GM23338 (cell line): ENCODE measurements around the gene BTBD1. TPM values are rescaled to one million over a fixed set of nuclear protein-coding genes. Genes with fewer than 3 reads are reported as not detected.
A peak's percentile ranks its signal among the peaks of the same experiment; 100 is the strongest.

ENCODE experiments used
- ATAC-seq: fragments of 200-7000 bp; cut with Tn5 transposase; 3 replicates; pipeline ENCODE4 v1.9.1; 2020
- DNase-seq: peaks from one replicate; pipeline ENCODE4 v3.0.0-alpha.2; 2015; ENCODE audit warnings: low spot score
- H2AFZ ChIP-seq: fragments of 200-600 bp; sonication (generic); 2 replicates; pipeline ENCODE4 v1.8.0; 2016; ENCODE audit warnings: antibody characterized with exemption, mild to moderate bottlenecking, moderate library complexity
- H3F3A ChIP-seq: fragments of 200-600 bp; sonication (generic); replicated peaks from 2 replicates; pipeline ENCODE4 v1.8.0; 2017; ENCODE audit warnings: antibody characterized with exemption, mixed run types, low read depth
- H3K27ac ChIP-seq: fragments of 200-600 bp; sonication (generic); 2 replicates; pipeline ENCODE4 v1.6.1; 2016; ENCODE audit warnings: low read depth
- H3K27me3 ChIP-seq: fragments of 200-600 bp; sonication (generic); 2 replicates; pipeline ENCODE4 v1.8.0; 2016; ENCODE audit warnings: mild to moderate bottlenecking, mixed run types, moderate library complexity; ENCODE audit not compliant: insufficient read depth
- H3K36me3 ChIP-seq: fragments of 200-600 bp; sonication (generic); 2 replicates; pipeline ENCODE4 v1.8.0; 2016; ENCODE audit warnings: mild to moderate bottlenecking; ENCODE audit not compliant: insufficient read depth
- H3K4me1 ChIP-seq: fragments of 200-600 bp; sonication (generic); 2 replicates; pipeline ENCODE4 v1.8.0; 2016; ENCODE audit warnings: mild to moderate bottlenecking, moderate library complexity; ENCODE audit not compliant: insufficient read depth
- H3K4me2 ChIP-seq: fragments of 200-600 bp; sonication (generic); 2 replicates; pipeline ENCODE4 v1.7.1; 2017; ENCODE audit warnings: mixed run types
- H3K4me3 ChIP-seq: fragments of 200-600 bp; sonication (generic); 2 replicates; pipeline ENCODE4 v1.6.1; 2016; ENCODE audit warnings: mixed run types
- H3K79me2 ChIP-seq: fragments of 200-600 bp; sonication (generic); replicated peaks from 2 replicates; pipeline ENCODE4 v1.8.0; 2017; ENCODE audit warnings: mild to moderate bottlenecking; ENCODE audit not compliant: insufficient read depth
- H3K9me2 ChIP-seq: fragments of 200-600 bp; sonication (generic); 2 replicates; pipeline ENCODE4 v1.8.0; 2017; ENCODE audit not compliant: insufficient read depth
- H4K20me1 ChIP-seq: fragments of 200-600 bp; sonication (generic); replicated peaks from 2 replicates; pipeline ENCODE4 v1.8.0; 2017; ENCODE audit warnings: mild to moderate bottlenecking; ENCODE audit not compliant: insufficient read depth
- H3K27ac Mint-ChIP-seq: 2 replicates; pipeline ENCODE4 v1.8.0; 2020; ENCODE audit warnings: inconsistent platforms, mild to moderate bottlenecking, moderate library complexity, mixed read lengths
- H3K27me3 Mint-ChIP-seq: 3 replicates; pipeline ENCODE4 v1.8.0; 2022; ENCODE audit warnings: low read depth, mild to moderate bottlenecking, moderate library complexity, mixed read lengths, inconsistent platforms; ENCODE audit not compliant: insufficient read depth, poor library complexity
- H3K36me3 Mint-ChIP-seq: 3 replicates; pipeline ENCODE4 v1.8.0; 2021; ENCODE audit warnings: low read depth, mild to moderate bottlenecking, inconsistent platforms, moderate library complexity, mixed read lengths
- H3K4me1 Mint-ChIP-seq: 3 replicates; pipeline ENCODE4 v1.8.0; 2020; ENCODE audit warnings: mild to moderate bottlenecking, inconsistent platforms, mixed read lengths
- H3K4me3 Mint-ChIP-seq: 3 replicates; pipeline ENCODE4 v1.8.0; 2021; ENCODE audit warnings: moderate library complexity, mild to moderate bottlenecking, inconsistent platforms, mixed read lengths
- H3K9me3 Mint-ChIP-seq: 3 replicates; pipeline ENCODE4 v1.8.0; 2020; ENCODE audit warnings: moderate library complexity, mild to moderate bottlenecking, inconsistent platforms, mixed read lengths
- CTCF ChIP-seq, 2 experiments: fragments of 200-600 bp in 1 of 2; sonication (generic) in 1 of 2; conservative IDR thresholded peaks; 2 replicates each; pipeline versions ENCODE4 v1.5.1 to v1.6.1; 2016 to 2017; ENCODE audit warnings: antibody characterized with exemption in 2 of 2, low read depth in 2 of 2, mild to moderate bottlenecking in 2 of 2, moderate library complexity in 1 of 2
- ETS1 ChIP-seq: IDR thresholded peaks from 2 replicates; pipeline ENCODE4 v1.6.1; 2016; ENCODE audit warnings: antibody characterized with exemption
- EZH2 ChIP-seq: fragments of 200-600 bp; sonication (generic); IDR thresholded peaks from one replicate; pipeline ENCODE4 v1.8.0; 2017; ENCODE audit warnings: antibody characterized with exemption, mild to moderate bottlenecking, low read depth; ENCODE audit not compliant: unreplicated experiment
- EZH2phosphoT487 ChIP-seq: fragments of 200-600 bp; sonication (generic); IDR thresholded peaks from one replicate; pipeline ENCODE4 v1.8.1; 2018; ENCODE audit warnings: antibody characterized with exemption; ENCODE audit not compliant: unreplicated experiment
- JUNB ChIP-seq: IDR thresholded peaks from one replicate; pipeline ENCODE4 v1.6.1; 2016; ENCODE audit warnings: antibody characterized with exemption; ENCODE audit not compliant: unreplicated experiment
- POLR2AphosphoS5 ChIP-seq: IDR thresholded peaks from 2 replicates; pipeline ENCODE4 v1.6.1; 2016; ENCODE audit warnings: antibody characterized with exemption, low read depth
- STAT1 ChIP-seq: IDR thresholded peaks from one replicate; pipeline ENCODE4 v1.6.1; 2016; ENCODE audit warnings: antibody characterized with exemption; ENCODE audit not compliant: unreplicated experiment
- ZNF114 ChIP-seq: fragments of 250-450 bp; sonication (Bioruptor Pico); IDR thresholded peaks from 2 replicates; pipeline ENCODE4 v1.5.0; 2020; ENCODE audit warnings: mild to moderate bottlenecking, moderate library complexity
- ZNF331 ChIP-seq: fragments of 250-450 bp; sonication (Bioruptor Pico); IDR thresholded peaks from 2 replicates; pipeline ENCODE4 v1.5.0; 2020; ENCODE audit warnings: low read depth, mild to moderate bottlenecking, moderate library complexity
- polyA plus RNA-seq: library from polyadenylated mRNA; unstranded; fragments of >200 nt; fragmentation: Nextera tagmentation; extraction: Ambion mirVana; gene quantifications from 2 replicates; pipeline ENCODE4 v1.2.1, GENCODE V29; 2016
- total RNA-seq: library from RNA; depleted of rRNA; stranded (reverse); fragments of >200 nt; shearing (Covaris generic); gene quantifications from 2 replicates; pipeline ENCODE4 v1.2.3, GENCODE V29; 2014
- TF ChIP-seq, protein P1 (sequence below): fragments of 250-450 bp; sonication (Bioruptor Pico); IDR thresholded peaks from 2 replicates; pipeline ENCODE4 v1.5.0; 2020; ENCODE audit warnings: mild to moderate bottlenecking, moderate library complexity

BTBD1 gene
- total and polyA plus RNA-seq, 2 experiments from 2014 or later: 12.6 to 66.1 TPM

DNA sequence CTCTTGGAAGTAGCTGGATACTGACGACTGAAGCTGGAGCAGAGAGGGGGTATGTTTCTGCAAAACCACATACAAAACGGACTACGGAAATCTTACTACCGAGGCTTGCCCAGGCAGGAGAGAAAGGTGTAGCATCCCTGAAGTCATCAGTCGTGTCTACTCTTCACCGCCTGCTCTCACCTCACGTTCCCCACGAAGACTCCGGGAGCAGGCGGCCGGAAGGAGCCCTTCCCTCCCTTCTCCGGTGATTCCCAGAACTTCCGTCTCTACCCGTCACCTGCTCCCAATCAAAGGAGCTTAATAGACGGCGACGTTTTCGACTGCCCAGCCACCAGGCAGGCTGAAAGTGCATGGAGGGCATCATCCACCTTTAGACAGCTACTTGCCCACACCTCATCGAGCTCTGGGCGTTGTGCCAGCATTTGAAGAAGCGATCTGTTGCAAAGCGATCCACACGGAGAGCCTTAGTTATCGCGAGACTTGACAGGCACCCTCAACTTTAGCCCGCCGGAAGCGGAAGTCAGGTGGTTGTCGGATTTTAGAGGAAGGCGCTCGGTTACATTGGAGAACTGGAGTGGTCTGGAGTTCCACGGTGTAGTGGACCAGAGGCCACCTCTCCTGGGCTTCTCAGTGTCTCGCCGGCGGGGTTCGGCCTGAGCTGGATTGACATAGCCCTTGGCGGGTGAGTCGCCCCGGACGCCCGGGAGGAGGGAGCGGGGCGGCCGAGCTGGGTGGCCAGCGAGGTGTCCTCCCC lies 81.2 kb downstream of the BTBD1 start, which contains the start of gene RAMAC:
TSS of gene RAMAC (plus strand) at position 523 of the 754 bp plus-strand sequence. CDS start 2,809 bp downstream, outside the sequence.
- Histone ChIP-seq H3K4me1 (0 out of 2 replicates have a peak, but pooled peaks cover 7% of the 10 kb centered on the region), H2AFZ (peak within 1 kb of the TSS; percentile 94), H3K79me2 (peaks cover 21% of the 10 kb centered on the region), H3K9me2 (peaks cover 8% of the 10 kb centered on the region), H3K27me3 (peaks cover 11% of the 10 kb centered on the region), H4K20me1 (0 out of 2 replicates have a peak, but pooled peaks cover 14% of the 10 kb centered on the region), H3K36me3 (peaks cover 10% of the 10 kb centered on the region), H3F3A (no peaks in the 10 kb centered on the region), H3K4me3 (peak within 1 kb of the TSS; percentile 94), H3K27ac (no peak within 1 kb of the TSS), H3K4me2 (peak within 1 kb of the TSS; percentile 98)
- peak; percentile 96 for DNase-seq
- ATAC-seq: peak; percentile 96
- Mint-ChIP-seq H3K9me3 (peaks cover 9% of the 10 kb centered on the region; the same call in 1 of the 3 replicates), H3K36me3 (peaks cover 35% of the 10 kb centered on the region), H3K27me3 (peaks cover 14% of the 10 kb centered on the region), H3K4me3 (peak within 1 kb of the TSS; percentile 99), H3K27ac (peak within 1 kb of the TSS; percentile 98), H3K4me1 (peaks cover 15% of the 10 kb centered on the region)
- TF ChIP-seq CTCF (conservative IDR thresholded peaks at IDR 0.05; ENCODE audit: low read depth in 2 of 2) (no peak), STAT1 (no peak), JUNB (no peak), EZH2phosphoT487 (no peak), ETS1 (peak; percentile 45; the same call in 1 of the 2 replicates), POLR2AphosphoS5 (peak; percentile 84), ZNF114 (CRISPR knock-in tag) (no peak), EZH2 (no peak), ZNF331 (no peak)
- TF ChIP-seq, protein P1, sequence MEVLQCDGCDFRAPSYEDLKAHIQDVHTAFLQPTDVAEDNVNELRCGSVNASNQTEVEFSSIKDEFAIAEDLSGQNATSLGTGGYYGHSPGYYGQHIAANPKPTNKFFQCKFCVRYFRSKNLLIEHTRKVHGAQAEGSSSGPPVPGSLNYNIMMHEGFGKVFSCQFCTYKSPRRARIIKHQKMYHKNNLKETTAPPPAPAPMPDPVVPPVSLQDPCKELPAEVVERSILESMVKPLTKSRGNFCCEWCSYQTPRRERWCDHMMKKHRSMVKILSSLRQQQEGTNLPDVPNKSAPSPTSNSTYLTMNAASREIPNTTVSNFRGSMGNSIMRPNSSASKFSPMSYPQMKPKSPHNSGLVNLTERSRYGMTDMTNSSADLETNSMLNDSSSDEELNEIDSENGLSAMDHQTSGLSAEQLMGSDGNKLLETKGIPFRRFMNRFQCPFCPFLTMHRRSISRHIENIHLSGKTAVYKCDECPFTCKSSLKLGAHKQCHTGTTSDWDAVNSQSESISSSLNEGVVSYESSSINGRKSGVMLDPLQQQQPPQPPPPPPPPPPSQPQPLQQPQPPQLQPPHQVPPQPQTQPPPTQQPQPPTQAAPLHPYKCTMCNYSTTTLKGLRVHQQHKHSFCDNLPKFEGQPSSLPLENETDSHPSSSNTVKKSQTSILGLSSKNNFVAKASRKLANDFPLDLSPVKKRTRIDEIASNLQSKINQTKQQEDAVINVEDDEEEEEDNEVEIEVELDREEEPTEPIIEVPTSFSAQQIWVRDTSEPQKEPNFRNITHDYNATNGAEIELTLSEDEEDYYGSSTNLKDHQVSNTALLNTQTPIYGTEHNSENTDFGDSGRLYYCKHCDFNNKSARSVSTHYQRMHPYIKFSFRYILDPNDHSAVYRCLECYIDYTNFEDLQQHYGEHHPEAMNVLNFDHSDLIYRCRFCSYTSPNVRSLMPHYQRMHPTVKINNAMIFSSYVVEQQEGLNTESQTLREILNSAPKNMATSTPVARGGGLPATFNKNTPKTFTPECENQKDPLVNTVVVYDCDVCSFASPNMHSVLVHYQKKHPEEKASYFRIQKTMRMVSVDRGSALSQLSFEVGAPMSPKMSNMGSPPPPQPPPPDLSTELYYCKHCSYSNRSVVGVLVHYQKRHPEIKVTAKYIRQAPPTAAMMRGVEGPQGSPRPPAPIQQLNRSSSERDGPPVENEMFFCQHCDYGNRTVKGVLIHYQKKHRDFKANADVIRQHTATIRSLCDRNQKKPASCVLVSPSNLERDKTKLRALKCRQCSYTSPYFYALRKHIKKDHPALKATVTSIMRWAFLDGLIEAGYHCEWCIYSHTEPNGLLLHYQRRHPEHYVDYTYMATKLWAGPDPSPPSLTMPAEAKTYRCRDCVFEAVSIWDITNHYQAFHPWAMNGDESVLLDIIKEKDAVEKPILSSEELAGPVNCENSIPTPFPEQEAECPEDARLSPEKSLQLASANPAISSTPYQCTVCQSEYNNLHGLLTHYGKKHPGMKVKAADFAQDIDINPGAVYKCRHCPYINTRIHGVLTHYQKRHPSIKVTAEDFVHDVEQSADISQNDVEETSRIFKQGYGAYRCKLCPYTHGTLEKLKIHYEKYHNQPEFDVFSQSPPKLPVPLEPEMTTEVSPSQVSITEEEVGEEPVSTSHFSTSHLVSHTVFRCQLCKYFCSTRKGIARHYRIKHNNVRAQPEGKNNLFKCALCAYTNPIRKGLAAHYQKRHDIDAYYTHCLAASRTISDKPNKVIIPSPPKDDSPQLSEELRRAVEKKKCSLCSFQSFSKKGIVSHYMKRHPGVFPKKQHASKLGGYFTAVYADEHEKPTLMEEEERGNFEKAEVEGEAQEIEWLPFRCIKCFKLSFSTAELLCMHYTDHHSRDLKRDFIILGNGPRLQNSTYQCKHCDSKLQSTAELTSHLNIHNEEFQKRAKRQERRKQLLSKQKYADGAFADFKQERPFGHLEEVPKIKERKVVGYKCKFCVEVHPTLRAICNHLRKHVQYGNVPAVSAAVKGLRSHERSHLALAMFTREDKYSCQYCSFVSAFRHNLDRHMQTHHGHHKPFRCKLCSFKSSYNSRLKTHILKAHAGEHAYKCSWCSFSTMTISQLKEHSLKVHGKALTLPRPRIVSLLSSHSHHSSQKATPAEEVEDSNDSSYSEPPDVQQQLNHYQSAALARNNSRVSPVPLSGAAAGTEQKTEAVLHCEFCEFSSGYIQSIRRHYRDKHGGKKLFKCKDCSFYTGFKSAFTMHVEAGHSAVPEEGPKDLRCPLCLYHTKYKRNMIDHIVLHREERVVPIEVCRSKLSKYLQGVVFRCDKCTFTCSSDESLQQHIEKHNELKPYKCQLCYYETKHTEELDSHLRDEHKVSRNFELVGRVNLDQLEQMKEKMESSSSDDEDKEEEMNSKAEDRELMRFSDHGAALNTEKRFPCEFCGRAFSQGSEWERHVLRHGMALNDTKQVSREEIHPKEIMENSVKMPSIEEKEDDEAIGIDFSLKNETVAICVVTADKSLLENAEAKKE: no peak
